Lower leg skin (tissue), 4 donors: ENCODE measurements around the gene NAALADL1. TPM values are rescaled to one million over a fixed set of nuclear protein-coding genes. Genes with fewer than 3 reads are reported as not detected.

ENCODE experiments used
- DNase-seq, 2 donors: peaks; one replicate each; pipeline ENCODE4 v3.0.0-alpha.2; 2019; ENCODE audit warnings: low spot score in 2 of 2
- H3K4me3 ChIP-seq: fragments of 200-600 bp; sonication (generic); 2 replicates; pipeline ENCODE4 v1.5.1; 2017; ENCODE audit warnings: mild to moderate bottlenecking, low read depth; ENCODE audit not compliant: poor library complexity, severe bottlenecking
- POLR2A ChIP-seq, 2 donors: fragments of 450-650 bp; IDR thresholded peaks; one replicate each; pipeline ENCODE4 v1.6.1; 2016 to 2017; ENCODE audit warnings: antibody characterized with exemption in 2 of 2, mild to moderate bottlenecking in 1 of 2, moderate library complexity in 1 of 2
- WGBS, 2 donors: methylation state at CpG; one replicate each; pipeline ENCODE4 v1.1.5; 2018; 5-methylcytosine and 5-hydroxymethylcytosine counted together
- intact Hi-C: fragments of 100-400 bp; cut with DNase I; formaldehyde crosslinking; loops from one replicate; pipeline ENCODE4 v1.15.0; 2023; ENCODE audit warnings: low total_unique reads
- total RNA-seq, 4 donors: library from RNA; depleted of rRNA; stranded (reverse); fragments of >200 nt; gene quantifications; one replicate each; pipeline ENCODE4 v1.1.0, GENCODE V29; 2016
- TF ChIP-seq, protein P1 (sequence below), 3 donors: fragments of 450-650 bp; IDR thresholded peaks; one replicate each; pipeline ENCODE4 v1.5.1; 2016; ENCODE audit warnings: antibody characterized with exemption in 3 of 3, mild to moderate bottlenecking in 3 of 3, moderate library complexity in 2 of 3

The NAALADL1 gene
- total RNA-seq, 4 donors from 2014 or later, result 1.5 to 11.9 (median 9.7) TPM

DNA sequence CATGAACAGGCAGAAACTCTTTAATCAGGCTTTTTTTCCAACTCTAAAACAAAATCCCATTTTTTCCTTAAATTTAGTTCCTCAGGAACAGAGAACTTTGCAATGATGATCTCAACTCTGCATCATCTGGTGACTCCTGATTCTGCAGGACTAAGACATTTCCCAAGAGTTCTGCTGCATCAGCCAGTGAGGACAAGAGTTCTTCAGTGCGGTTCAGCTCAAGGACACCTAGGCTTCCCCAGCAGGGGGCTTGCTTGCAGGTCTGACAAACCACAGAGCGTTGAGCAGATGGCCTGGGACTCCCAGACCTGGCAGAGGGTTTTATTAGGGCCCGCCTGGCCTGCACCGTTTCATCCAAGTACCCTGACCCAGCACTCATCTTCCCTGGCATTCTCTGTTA, 19.1 kb upstream of the NAALADL1 start:
- 76 to 77% methylated on average over 4 of the region's 4 CpGs for WGBS, 2 donors
- H3K4me3 ChIP-seq, result no peak overlapping the region
- intact Hi-C loops, result no loop called here
- DNase-seq, result no peak
- no peak for TF ChIP-seq POLR2A (IDR thresholded peaks at IDR 0.05)
- TF ChIP-seq, protein P1, sequence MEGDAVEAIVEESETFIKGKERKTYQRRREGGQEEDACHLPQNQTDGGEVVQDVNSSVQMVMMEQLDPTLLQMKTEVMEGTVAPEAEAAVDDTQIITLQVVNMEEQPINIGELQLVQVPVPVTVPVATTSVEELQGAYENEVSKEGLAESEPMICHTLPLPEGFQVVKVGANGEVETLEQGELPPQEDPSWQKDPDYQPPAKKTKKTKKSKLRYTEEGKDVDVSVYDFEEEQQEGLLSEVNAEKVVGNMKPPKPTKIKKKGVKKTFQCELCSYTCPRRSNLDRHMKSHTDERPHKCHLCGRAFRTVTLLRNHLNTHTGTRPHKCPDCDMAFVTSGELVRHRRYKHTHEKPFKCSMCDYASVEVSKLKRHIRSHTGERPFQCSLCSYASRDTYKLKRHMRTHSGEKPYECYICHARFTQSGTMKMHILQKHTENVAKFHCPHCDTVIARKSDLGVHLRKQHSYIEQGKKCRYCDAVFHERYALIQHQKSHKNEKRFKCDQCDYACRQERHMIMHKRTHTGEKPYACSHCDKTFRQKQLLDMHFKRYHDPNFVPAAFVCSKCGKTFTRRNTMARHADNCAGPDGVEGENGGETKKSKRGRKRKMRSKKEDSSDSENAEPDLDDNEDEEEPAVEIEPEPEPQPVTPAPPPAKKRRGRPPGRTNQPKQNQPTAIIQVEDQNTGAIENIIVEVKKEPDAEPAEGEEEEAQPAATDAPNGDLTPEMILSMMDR (IDR thresholded peaks at IDR 0.05), result no peak

GRCh38 chr11:65072631-65072966, 14.2 kb upstream of the NAALADL1 start:
- H3K4me3 ChIP-seq, result no peak overlapping the region
- intact Hi-C loops, result no loop called here
- no peak for DNase-seq
- WGBS, 2 donors, result 55 to 62% methylated on average over 1 of the region's 1 CpG
- TF ChIP-seq, protein P1 (IDR thresholded peaks at IDR 0.05), result no peak
- no peak for TF ChIP-seq POLR2A (IDR thresholded peaks at IDR 0.05)

DNA sequence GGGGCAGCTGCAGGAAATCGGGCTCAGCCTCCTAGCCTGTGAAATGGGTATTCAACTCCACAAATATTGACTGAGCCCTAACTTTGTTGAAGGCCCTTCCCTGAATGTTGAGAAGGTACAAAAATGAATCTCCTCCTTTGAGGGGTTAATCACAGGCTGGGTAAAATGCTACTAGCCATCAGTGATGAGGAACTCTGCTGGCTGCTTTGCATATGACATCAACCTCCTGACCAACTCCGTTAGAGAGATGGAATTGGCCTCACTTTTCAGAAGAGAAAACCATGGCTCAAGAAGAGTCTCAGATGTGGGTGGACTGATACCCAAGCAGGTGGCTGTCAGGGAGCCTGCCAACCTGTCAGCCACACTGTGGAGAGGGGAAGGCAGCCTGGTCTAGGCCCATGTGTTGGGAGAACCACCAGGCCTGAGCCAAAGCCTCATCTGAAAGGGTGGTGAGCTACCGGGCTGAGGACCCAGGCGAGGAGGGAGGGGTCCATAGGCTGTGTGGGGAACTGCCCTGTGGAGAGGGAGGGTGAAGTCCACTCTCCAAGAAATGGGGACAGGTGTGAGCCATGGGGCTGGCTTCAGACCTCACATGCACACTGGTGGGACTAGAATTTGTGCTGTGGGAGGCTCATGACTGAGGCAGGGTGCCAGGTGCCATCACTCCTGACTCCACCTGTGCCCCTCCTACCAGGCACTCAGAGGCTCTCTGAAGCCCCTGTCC, 13.7 kb upstream of the NAALADL1 start:
- intact Hi-C loops, result no loop called here
- H3K4me3 ChIP-seq, result no peak overlapping the region
- DNase-seq, result no peak
- TF ChIP-seq POLR2A (IDR thresholded peaks at IDR 0.05), result no peak
- TF ChIP-seq, protein P1 (IDR thresholded peaks at IDR 0.05), result no peak
- WGBS, 2 donors, result 53 to 84% methylated on average over 4 of the region's 4 CpGs

- no peak overlapping the region for H3K4me3 ChIP-seq
- intact Hi-C loops, result no loop called here
- no peak for DNase-seq
- WGBS, 2 donors, result 60 to 63% methylated on average over 9 of the region's 9 CpGs
- TF ChIP-seq, protein P1 (IDR thresholded peaks at IDR 0.05), result no peak
- no peak for TF ChIP-seq POLR2A (IDR thresholded peaks at IDR 0.05)
These were observed 10.9 kb upstream of the NAALADL1 start for GRCh38 chr11:65069217-65069616.

GRCh38 chr11:65067446-65067845, 9.1 kb upstream of the NAALADL1 start:
- intact Hi-C loops, result no loop called here
- H3K4me3 ChIP-seq, result no peak overlapping the region
- no peak for DNase-seq
- 89 to 91% methylated on average over 8 of the region's 10 CpGs for WGBS, 2 donors
- no peak for TF ChIP-seq POLR2A (IDR thresholded peaks at IDR 0.05)
- TF ChIP-seq, protein P1 (IDR thresholded peaks at IDR 0.05), result no peak

GRCh38 chr11:65066805-65067291, 8.5 kb upstream of the NAALADL1 start:
- no peak for DNase-seq
- no peak for TF ChIP-seq POLR2A (IDR thresholded peaks at IDR 0.05)
- TF ChIP-seq, protein P1 (IDR thresholded peaks at IDR 0.05), result no peak
- 69 to 83% methylated on average over 4 of the region's 4 CpGs for WGBS, 2 donors
- H3K4me3 ChIP-seq, result no peak overlapping the region
- intact Hi-C loops, result no loop called here
